Measurements from ENCODE around the gene SP6. TPM values are rescaled to one million over a fixed set of nuclear protein-coding genes. Genes with fewer than 3 reads are reported as not detected.
A peak's percentile ranks its signal among the peaks of the same experiment; 100 is the strongest.

Gene SP6
- total and polyA plus RNA-seq, 9 donors, result 0.18 to 3.2 (median 1.2) TPM

- Histone ChIP-seq H3K27ac (ENCODE audit: low read length) (no peak overlapping the region), H3K9me3 (replicated peaks; ENCODE audit: control insufficient read depth, low read depth, low read length) (no peaks in the 10 kb centered on the region), H3K4me3 (ENCODE audit: low read length) (no peak overlapping the region), H3K4me1 (ENCODE audit: control insufficient read depth, insufficient read depth, low read length) (peaks cover 10% of the 10 kb centered on the region), H3K27me3 (ENCODE audit: control insufficient read depth, insufficient read depth, low read length) (peaks cover 69% of the 10 kb centered on the region), H3K36me3 (ENCODE audit: control insufficient read depth, insufficient read depth, low read length) (no peaks in the 10 kb centered on the region)
- no CpG with 5 or more reads among the region's 2 CpGs for WGBS (ENCODE audit: insufficient coverage)
- DNase-seq, result no peak
Measured at GRCh38 chr17:47879028-47879585, 28.1 kb upstream of the SP6 start.

GRCh38 chr17:47878203-47879027, 27.5 kb upstream of the SP6 start:
- no peak for DNase-seq
- Histone ChIP-seq H3K27ac (ENCODE audit: low read length) (no peak overlapping the region), H3K9me3 (replicated peaks; ENCODE audit: control insufficient read depth, low read depth, low read length) (no peaks in the 10 kb centered on the region), H3K4me1 (ENCODE audit: control insufficient read depth, insufficient read depth, low read length) (peaks cover 6% of the 10 kb centered on the region), H3K27me3 (ENCODE audit: control insufficient read depth, insufficient read depth, low read length) (peaks cover 69% of the 10 kb centered on the region), H3K4me3 (ENCODE audit: low read length) (no peak overlapping the region), H3K36me3 (ENCODE audit: control insufficient read depth, insufficient read depth, low read length) (no peaks in the 10 kb centered on the region)
- WGBS (ENCODE audit: insufficient coverage), result 18% methylated on average over 5 of the region's 10 CpGs

- Histone ChIP-seq H3K27ac (ENCODE audit: low read length) (no peak overlapping the region), H3K36me3 (ENCODE audit: control insufficient read depth, insufficient read depth, low read length) (no peaks in the 10 kb centered on the region), H3K27me3 (ENCODE audit: control insufficient read depth, insufficient read depth, low read length) (peaks cover 74% of the 10 kb centered on the region), H3K4me3 (ENCODE audit: low read length) (no peak overlapping the region), H3K4me1 (ENCODE audit: control insufficient read depth, insufficient read depth, low read length) (peaks cover 12% of the 10 kb centered on the region), H3K9me3 (replicated peaks; ENCODE audit: control insufficient read depth, low read depth, low read length) (no peaks in the 10 kb centered on the region)
- DNase-seq, result no peak
- no CpG with 5 or more reads among the region's 9 CpGs for WGBS (ENCODE audit: insufficient coverage)
Measured at GRCh38 chr17:47877368-47878034, 26.5 kb upstream of the SP6 start.

- Histone ChIP-seq H3K27me3 (ENCODE audit: control insufficient read depth, insufficient read depth, low read length) (peaks cover 88% of the 10 kb centered on the region), H3K4me3 (ENCODE audit: low read length) (no peak overlapping the region), H3K27ac (ENCODE audit: low read length) (no peak overlapping the region), H3K9me3 (replicated peaks; ENCODE audit: control insufficient read depth, low read depth, low read length) (no peaks in the 10 kb centered on the region), H3K4me1 (ENCODE audit: control insufficient read depth, insufficient read depth, low read length) (peaks cover 12% of the 10 kb centered on the region), H3K36me3 (ENCODE audit: control insufficient read depth, insufficient read depth, low read length) (no peaks in the 10 kb centered on the region)
- 34% methylated on average over 10 of the region's 11 CpGs for WGBS (ENCODE audit: insufficient coverage)
- DNase-seq, result no peak
Measured at GRCh38 chr17:47875011-47875985, 24.3 kb upstream of the SP6 start.

- 38% methylated on average over 4 of the region's 4 CpGs for WGBS (ENCODE audit: insufficient coverage)
Measured at GRCh38 chr17:47873200-47874090, 22.5 kb upstream of the SP6 start.

GRCh38 chr17:47872651-47873161, 21.7 kb upstream of the SP6 start:
- 7% methylated on average over 7 of the region's 15 CpGs for WGBS (ENCODE audit: insufficient coverage)
- H3K4me1 ChIP-seq (ENCODE audit: control insufficient read depth, insufficient read depth, low read length), result peaks cover 12% of the 10 kb centered on the region

More at GRCh38 chr17:47873200-47874090, 22.5 kb upstream of the SP6 start:
- DNase-seq, result no peak
- Histone ChIP-seq H3K9me3 (replicated peaks; ENCODE audit: control insufficient read depth, low read depth, low read length) (no peaks in the 10 kb centered on the region), H3K4me3 (ENCODE audit: low read length) (no peak overlapping the region), H3K27me3 (ENCODE audit: control insufficient read depth, insufficient read depth, low read length) (peaks cover 86% of the 10 kb centered on the region), H3K27ac (ENCODE audit: low read length) (no peak overlapping the region), H3K4me1 (ENCODE audit: control insufficient read depth, insufficient read depth, low read length) (peaks cover 12% of the 10 kb centered on the region), H3K36me3 (ENCODE audit: control insufficient read depth, insufficient read depth, low read length) (no peaks in the 10 kb centered on the region)

GRCh38 chr17:47872019-47872650, 21.2 kb upstream of the SP6 start:
- H3K4me3 ChIP-seq (ENCODE audit: low read length), result no peak overlapping the region
- no peak for DNase-seq
- peaks cover 85% of the 10 kb centered on the region for H3K27me3 ChIP-seq (ENCODE audit: control insufficient read depth, insufficient read depth, low read length)
- WGBS (ENCODE audit: insufficient coverage), result 3% methylated on average over 22 of the region's 29 CpGs
- H3K4me1 ChIP-seq (ENCODE audit: control insufficient read depth, insufficient read depth, low read length), result peaks cover 12% of the 10 kb centered on the region
- no peak overlapping the region for H3K27ac ChIP-seq (ENCODE audit: low read length)
- H3K9me3 ChIP-seq (replicated peaks; ENCODE audit: control insufficient read depth, low read depth, low read length), result no peaks in the 10 kb centered on the region
- no peaks in the 10 kb centered on the region for H3K36me3 ChIP-seq (ENCODE audit: control insufficient read depth, insufficient read depth, low read length)

More at GRCh38 chr17:47872651-47873161, 21.7 kb upstream of the SP6 start:
- peak; percentile 38 for DNase-seq
- Histone ChIP-seq H3K4me3 (ENCODE audit: low read length) (no peak overlapping the region), H3K36me3 (ENCODE audit: control insufficient read depth, insufficient read depth, low read length) (no peaks in the 10 kb centered on the region), H3K27ac (ENCODE audit: low read length) (no peak overlapping the region), H3K9me3 (replicated peaks; ENCODE audit: control insufficient read depth, low read depth, low read length) (no peaks in the 10 kb centered on the region), H3K27me3 (ENCODE audit: control insufficient read depth, insufficient read depth, low read length) (peaks cover 86% of the 10 kb centered on the region)

- peaks cover 92% of the 10 kb centered on the region for H3K27me3 ChIP-seq (ENCODE audit: control insufficient read depth, insufficient read depth, low read length)
- no peaks in the 10 kb centered on the region for H3K36me3 ChIP-seq (ENCODE audit: control insufficient read depth, insufficient read depth, low read length)
- no peaks in the 10 kb centered on the region for H3K9me3 ChIP-seq (replicated peaks; ENCODE audit: control insufficient read depth, low read depth, low read length)
- no peak overlapping the region for H3K4me3 ChIP-seq (ENCODE audit: low read length)
- H3K27ac ChIP-seq (ENCODE audit: low read length), result no peak overlapping the region
- H3K4me1 ChIP-seq (ENCODE audit: control insufficient read depth, insufficient read depth, low read length), result peaks cover 12% of the 10 kb centered on the region
- DNase-seq, result no peak
Measured at GRCh38 chr17:47871048-47871447, 20.1 kb upstream of the SP6 start.
